ENCODE data around the gene ATMIN.
A peak's percentile ranks its signal among the peaks of the same experiment; 100 is the strongest.

Gene ATMIN

DNA sequence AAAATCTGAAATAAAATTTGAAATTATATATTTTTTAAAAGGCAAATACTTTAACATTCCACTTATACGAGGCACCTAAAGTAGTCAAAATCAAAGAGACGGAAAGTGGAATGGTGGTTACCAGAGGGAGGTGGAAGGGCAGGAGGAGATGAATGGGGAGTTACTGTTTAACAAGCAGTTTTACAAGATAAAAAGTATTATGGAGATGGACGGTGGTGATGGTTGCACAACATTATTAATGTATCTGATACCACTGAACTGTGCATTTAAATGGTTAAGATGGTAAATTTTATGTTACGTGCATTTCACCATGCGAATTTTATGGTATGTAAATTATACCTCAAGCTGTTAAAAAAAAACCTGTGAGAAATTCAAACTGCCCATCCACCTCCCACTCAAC is 34.3 kb upstream of the ATMIN start:
- H3F3A ChIP-seq (ENCODE audit: insufficient read depth, low read length): no peaks in the 10 kb centered on the region
- H3K27ac ChIP-seq (ENCODE audit: low read depth, low read length, poor library complexity, severe bottlenecking): no peak overlapping the region
- H3K4me1 ChIP-seq (ENCODE audit: insufficient read depth, low read length, severe bottlenecking): peaks cover 42% of the 10 kb centered on the region
- no peaks in the 10 kb centered on the region for H3K27me3 ChIP-seq (ENCODE audit: insufficient read depth, low read length)
- no peak for TF ChIP-seq EZH2 (IDR thresholded peaks at IDR 0.05; ENCODE audit: borderline replicate concordance, low read length)
- TF ChIP-seq, protein P1, sequence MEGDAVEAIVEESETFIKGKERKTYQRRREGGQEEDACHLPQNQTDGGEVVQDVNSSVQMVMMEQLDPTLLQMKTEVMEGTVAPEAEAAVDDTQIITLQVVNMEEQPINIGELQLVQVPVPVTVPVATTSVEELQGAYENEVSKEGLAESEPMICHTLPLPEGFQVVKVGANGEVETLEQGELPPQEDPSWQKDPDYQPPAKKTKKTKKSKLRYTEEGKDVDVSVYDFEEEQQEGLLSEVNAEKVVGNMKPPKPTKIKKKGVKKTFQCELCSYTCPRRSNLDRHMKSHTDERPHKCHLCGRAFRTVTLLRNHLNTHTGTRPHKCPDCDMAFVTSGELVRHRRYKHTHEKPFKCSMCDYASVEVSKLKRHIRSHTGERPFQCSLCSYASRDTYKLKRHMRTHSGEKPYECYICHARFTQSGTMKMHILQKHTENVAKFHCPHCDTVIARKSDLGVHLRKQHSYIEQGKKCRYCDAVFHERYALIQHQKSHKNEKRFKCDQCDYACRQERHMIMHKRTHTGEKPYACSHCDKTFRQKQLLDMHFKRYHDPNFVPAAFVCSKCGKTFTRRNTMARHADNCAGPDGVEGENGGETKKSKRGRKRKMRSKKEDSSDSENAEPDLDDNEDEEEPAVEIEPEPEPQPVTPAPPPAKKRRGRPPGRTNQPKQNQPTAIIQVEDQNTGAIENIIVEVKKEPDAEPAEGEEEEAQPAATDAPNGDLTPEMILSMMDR (IDR thresholded peaks at IDR 0.05; ENCODE audit: low read length): no peak
- H2AFZ ChIP-seq (ENCODE audit: low read length): no peak overlapping the region
- H4K20me1 ChIP-seq (ENCODE audit: insufficient read depth, low read length): no peaks in the 10 kb centered on the region
- H3K4me2 ChIP-seq (ENCODE audit: low read length): no peak overlapping the region
- no peak overlapping the region for H3K4me3 ChIP-seq (ENCODE audit: low read depth, low read length, poor library complexity, severe bottlenecking)
- no peaks in the 10 kb centered on the region for H3K9me3 ChIP-seq (ENCODE audit: low read length)
- H3K36me3 ChIP-seq (ENCODE audit: insufficient read depth, low read length): no peaks in the 10 kb centered on the region
- no peaks in the 10 kb centered on the region for H3K9me2 ChIP-seq (ENCODE audit: low read depth, low read length)
- H3K9ac ChIP-seq (ENCODE audit: low read length): no peak overlapping the region
- peaks cover 83% of the 10 kb centered on the region for H3K79me2 ChIP-seq (ENCODE audit: insufficient read depth, low read length)

DNA sequence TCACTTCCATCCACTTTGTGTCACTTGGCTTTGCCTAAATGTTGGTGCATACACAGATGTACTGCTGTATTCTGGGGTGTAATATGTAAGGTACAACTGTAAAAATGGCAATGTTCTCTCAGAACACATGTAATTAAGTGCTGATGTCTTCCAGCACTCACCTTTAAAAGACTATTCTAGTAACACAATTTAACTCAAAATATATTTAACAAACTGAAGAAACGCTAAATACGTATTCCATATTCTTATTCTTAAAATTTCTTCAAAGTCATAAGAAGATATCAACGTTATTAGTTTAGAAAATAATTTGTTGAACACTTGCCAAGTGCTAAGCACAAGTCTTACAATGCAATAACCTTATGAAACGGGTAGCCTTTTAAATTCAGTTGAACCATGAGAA is 32.6 kb upstream of the ATMIN start:
- no peaks in the 10 kb centered on the region for H3K9me2 ChIP-seq (ENCODE audit: low read depth, low read length)
- no peak for TF ChIP-seq EZH2 (IDR thresholded peaks at IDR 0.05; ENCODE audit: borderline replicate concordance, low read length)
- TF ChIP-seq, protein P1 (IDR thresholded peaks at IDR 0.05; ENCODE audit: low read length): no peak
- H3K79me2 ChIP-seq (ENCODE audit: insufficient read depth, low read length): peaks cover 67% of the 10 kb centered on the region
- no peaks in the 10 kb centered on the region for H3F3A ChIP-seq (ENCODE audit: insufficient read depth, low read length)
- H3K4me3 ChIP-seq (ENCODE audit: low read depth, low read length, poor library complexity, severe bottlenecking): no peak overlapping the region
- H3K4me2 ChIP-seq (ENCODE audit: low read length): no peak overlapping the region
- H3K4me1 ChIP-seq (ENCODE audit: insufficient read depth, low read length, severe bottlenecking): peaks cover 27% of the 10 kb centered on the region
- no peak overlapping the region for H3K27ac ChIP-seq (ENCODE audit: low read depth, low read length, poor library complexity, severe bottlenecking)
- no peaks in the 10 kb centered on the region for H3K9me3 ChIP-seq (ENCODE audit: low read length)
- H3K36me3 ChIP-seq (ENCODE audit: insufficient read depth, low read length): no peaks in the 10 kb centered on the region
- no peaks in the 10 kb centered on the region for H3K27me3 ChIP-seq (ENCODE audit: insufficient read depth, low read length)
- no peak overlapping the region for H3K9ac ChIP-seq (ENCODE audit: low read length)
- no peaks in the 10 kb centered on the region for H4K20me1 ChIP-seq (ENCODE audit: insufficient read depth, low read length)
- no peak overlapping the region for H2AFZ ChIP-seq (ENCODE audit: low read length)

DNA sequence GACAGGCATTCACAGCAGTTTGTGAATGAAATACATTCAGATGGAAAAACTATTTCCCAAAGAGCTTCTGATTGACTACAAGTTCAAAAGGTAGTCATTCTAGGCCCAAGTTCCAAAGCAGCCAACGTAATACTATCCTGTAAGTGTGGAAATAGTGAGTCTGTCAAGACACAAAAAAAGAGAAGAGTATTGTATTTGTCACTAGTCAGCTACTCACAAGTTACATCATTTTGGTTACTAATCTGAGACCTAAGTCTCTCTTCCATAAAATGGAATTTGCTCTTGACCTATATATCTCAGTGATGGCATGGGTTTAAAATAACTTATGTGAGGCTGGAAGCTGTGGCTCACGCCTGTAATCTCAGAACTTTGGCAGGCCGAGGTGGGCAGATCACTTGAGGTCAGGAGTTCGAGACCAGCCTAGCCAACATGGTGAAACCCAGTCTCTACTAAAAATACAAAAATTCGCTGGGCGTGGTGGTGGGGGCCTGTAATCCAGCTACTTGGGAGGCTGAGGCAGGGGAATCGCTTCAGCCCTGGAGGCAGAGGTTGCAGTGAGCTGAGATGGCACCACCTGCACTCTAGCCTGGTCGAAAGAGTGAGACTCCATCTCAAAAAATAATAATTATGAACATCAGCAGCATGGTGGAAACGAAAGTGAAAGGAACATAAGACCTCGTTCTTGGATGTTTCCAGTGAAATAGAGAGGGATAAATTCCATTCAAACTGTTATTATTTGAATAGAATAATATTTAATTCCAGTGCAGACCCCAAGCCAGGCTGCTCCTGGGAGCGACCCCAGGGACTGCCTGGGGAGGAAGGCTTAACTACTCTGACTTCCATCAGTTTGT is 31.8 kb upstream of the ATMIN start:
- no peaks in the 10 kb centered on the region for H3K9me2 ChIP-seq (ENCODE audit: low read depth, low read length)
- H3K4me3 ChIP-seq (ENCODE audit: low read depth, low read length, poor library complexity, severe bottlenecking): no peak overlapping the region
- no peaks in the 10 kb centered on the region for H3K9me3 ChIP-seq (ENCODE audit: low read length)
- peak overlapping the region; percentile 63 for H3K4me2 ChIP-seq (ENCODE audit: low read length)
- H3K27ac ChIP-seq (ENCODE audit: low read depth, low read length, poor library complexity, severe bottlenecking): no peak overlapping the region
- TF ChIP-seq, protein P1 (IDR thresholded peaks at IDR 0.05; ENCODE audit: low read length): no peak
- no peak for TF ChIP-seq EZH2 (IDR thresholded peaks at IDR 0.05; ENCODE audit: borderline replicate concordance, low read length)
- no peaks in the 10 kb centered on the region for H3F3A ChIP-seq (ENCODE audit: insufficient read depth, low read length)
- peaks cover 67% of the 10 kb centered on the region for H3K79me2 ChIP-seq (ENCODE audit: insufficient read depth, low read length)
- H2AFZ ChIP-seq (ENCODE audit: low read length): no peak overlapping the region
- no peaks in the 10 kb centered on the region for H3K36me3 ChIP-seq (ENCODE audit: insufficient read depth, low read length)
- H3K27me3 ChIP-seq (ENCODE audit: insufficient read depth, low read length): no peaks in the 10 kb centered on the region
- H3K9ac ChIP-seq (ENCODE audit: low read length): no peak overlapping the region
- H4K20me1 ChIP-seq (ENCODE audit: insufficient read depth, low read length): no peaks in the 10 kb centered on the region
- H3K4me1 ChIP-seq (ENCODE audit: insufficient read depth, low read length, severe bottlenecking): peaks cover 30% of the 10 kb centered on the region

All from OCI-LY1 (cell line).